HAP-1 (cell line): ENCODE measurements around the gene CACNA2D2.

ENCODE experiments used
- DNase-seq, 2 experiments: peaks; one replicate each; pipeline ENCODE4 v3.0.0-alpha.2; 2016 to 2020; ENCODE audit warnings: low spot score in 2 of 2
- H3K27me3 ChIP-seq: fragments of 250-450 bp; sonication (Bioruptor Pico); 2 replicates; pipeline ENCODE4 v1.5.1; 2020; ENCODE audit warnings: low read depth, mild to moderate bottlenecking, moderate library complexity
- H3K36me3 ChIP-seq: fragments of 250-450 bp; sonication (Bioruptor Pico); replicated peaks from 2 replicates; pipeline ENCODE4 v1.5.1; 2020; ENCODE audit warnings: mild to moderate bottlenecking
- H3K4me1 ChIP-seq: fragments of 250-450 bp; sonication (Bioruptor Pico); 2 replicates; pipeline ENCODE4 v1.5.1; 2020; ENCODE audit warnings: mild to moderate bottlenecking
- H3K4me3 ChIP-seq: fragments of 250-450 bp; sonication (Bioruptor Pico); 2 replicates; pipeline ENCODE4 v1.5.1; 2020; ENCODE audit warnings: mild to moderate bottlenecking, moderate library complexity
- H3K9me3 ChIP-seq: fragments of 250-450 bp; sonication (Bioruptor Pico); 2 replicates; pipeline ENCODE4 v1.5.1; 2020; ENCODE audit warnings: mild to moderate bottlenecking, moderate library complexity
- in situ Hi-C: fragments of 300-500 bp; cut with MboI; formaldehyde crosslinking; loops from 3 replicates; pipeline ENCODE4 v1.14.3; 2020; ENCODE audit warnings: low sequenced_read_pairs, inconsistent platforms, mixed read lengths

Gene CACNA2D2

DNA sequence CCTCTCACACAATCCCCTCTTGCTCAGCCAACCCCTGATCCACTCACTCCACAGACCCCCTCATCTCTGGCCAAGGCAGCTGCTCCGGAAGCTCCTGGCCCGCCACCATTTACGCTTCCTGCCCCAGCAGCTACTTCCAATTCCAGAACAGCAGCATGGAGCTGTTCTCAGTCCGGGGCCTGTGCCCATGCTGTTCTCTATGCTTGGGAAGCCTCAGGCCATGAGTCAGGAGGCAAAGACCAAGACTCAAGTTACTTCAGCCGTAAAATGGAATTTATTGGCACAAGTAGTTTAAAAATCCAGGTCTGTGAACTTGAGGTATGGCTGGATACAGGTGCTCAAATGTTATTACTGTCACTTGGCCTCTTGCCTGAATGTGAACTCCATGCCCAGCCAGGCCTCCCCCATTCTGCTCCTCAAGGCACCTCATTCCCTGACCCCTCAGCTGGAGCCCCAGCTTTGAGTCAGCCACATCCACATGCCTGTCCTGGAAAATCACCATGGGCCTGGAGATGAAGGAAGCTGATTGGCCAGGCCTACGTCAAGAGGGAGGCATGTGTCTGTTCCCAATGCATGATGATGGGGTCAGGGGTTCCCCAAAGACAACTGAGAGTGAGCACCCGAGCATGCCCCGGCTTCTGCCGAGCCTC is 31.4 kb upstream of the CACNA2D2 start:
- in situ Hi-C loops: no loop called here
- no peaks in the 10 kb centered on the region for H3K9me3 ChIP-seq
- no peaks in the 10 kb centered on the region; the same call in 1 of the 2 replicates for H3K4me1 ChIP-seq
- DNase-seq: no peak
- H3K36me3 ChIP-seq: no peaks in the 10 kb centered on the region
- no peak overlapping the region for H3K4me3 ChIP-seq
- no peaks in the 10 kb centered on the region for H3K27me3 ChIP-seq

DNA sequence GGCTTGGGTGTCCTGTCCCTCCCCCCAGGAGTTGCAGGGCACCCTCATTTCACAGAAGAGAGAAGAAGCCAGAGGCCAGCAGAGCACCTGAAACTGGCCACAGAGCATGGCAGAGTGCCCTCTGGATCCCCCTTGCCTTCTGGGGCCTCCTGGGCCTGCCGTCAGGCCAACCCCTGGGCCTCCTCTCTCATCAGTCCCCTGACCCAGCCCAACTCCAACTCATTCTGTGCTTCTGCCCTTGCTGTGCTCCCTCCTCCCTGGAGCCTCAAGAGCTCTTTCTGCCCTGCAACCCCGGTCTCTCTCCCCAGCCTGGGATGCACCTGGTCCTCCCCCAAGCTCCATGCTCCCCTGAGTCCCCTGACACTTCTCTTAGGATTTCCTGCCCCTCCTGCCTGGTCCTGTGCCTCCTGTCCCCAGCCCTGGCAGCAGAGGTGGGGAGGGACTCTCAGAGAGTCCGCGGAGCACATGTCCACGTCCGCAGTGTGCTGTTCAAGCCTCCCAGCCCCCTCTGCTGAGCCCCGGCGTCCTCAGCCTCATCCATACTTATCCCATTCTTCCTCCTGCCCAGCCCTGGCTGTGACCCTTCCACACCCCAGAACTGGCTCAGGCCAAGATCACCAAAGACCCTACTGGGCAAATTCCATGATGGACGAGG is 30.5 kb upstream of the CACNA2D2 start:
- DNase-seq: no peak
- H3K4me3 ChIP-seq: no peak overlapping the region
- H3K9me3 ChIP-seq: no peaks in the 10 kb centered on the region
- no peaks in the 10 kb centered on the region; the same call in 1 of the 2 replicates for H3K4me1 ChIP-seq
- in situ Hi-C loops: no loop called here
- H3K27me3 ChIP-seq: no peaks in the 10 kb centered on the region
- H3K36me3 ChIP-seq: no peaks in the 10 kb centered on the region

DNA sequence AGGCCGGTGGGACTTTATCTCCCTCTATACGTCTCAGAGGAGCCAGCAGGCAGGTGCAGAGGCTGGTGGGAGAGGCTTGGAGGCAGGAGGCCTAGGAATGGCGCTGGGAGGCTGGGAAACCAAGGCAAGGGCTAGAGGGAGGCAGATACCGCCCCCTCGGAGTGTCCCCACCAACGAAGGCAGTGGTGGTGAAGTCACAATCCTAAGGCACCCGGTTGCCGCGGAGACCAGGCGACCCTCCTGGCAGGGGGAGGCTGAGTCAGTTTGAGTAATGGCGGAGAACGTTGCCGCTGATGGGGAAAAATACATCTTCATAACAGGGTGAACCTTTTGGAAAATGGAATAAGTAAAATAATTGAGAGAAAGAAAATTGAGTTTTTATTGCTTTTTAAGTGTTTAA is 29.9 kb upstream of the CACNA2D2 start:
- no peak for DNase-seq
- Histone ChIP-seq H3K36me3 (no peaks in the 10 kb centered on the region), H3K27me3 (no peaks in the 10 kb centered on the region), H3K4me3 (no peak overlapping the region), H3K9me3 (no peaks in the 10 kb centered on the region), H3K4me1 (no peaks in the 10 kb centered on the region)
- in situ Hi-C loops: no loop called here

DNA sequence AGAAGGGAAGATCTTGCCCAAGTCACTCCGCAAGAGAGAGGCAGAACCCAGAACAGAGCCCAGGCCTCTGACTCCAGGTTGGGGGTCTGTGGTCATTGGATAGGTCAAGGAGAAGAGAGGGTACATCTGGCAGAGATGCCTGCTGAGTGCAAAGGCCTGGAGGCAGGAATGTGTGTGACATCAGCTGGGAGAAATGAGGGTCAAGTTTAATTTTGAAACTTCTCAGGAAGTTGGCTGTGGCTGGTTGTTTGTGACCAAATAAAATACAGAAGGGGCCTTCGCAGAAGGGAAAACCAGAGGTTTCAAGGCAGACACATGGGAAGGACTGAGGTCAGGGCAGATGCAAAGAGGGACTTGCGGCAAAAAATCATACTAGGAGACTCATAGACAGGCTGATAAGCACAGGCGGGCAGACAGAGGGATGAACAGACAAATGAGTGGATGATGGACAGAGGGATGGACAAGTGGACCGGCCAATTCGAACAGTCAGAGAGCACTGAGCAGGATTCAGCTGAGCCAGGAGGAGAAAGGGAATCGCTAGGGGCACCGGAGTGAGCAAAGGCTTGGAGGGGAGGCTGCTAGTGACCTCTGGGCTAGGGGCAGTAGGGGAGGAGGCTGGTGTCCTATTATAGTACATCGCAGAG is 28.8 kb upstream of the CACNA2D2 start:
- H3K36me3 ChIP-seq: no peaks in the 10 kb centered on the region
- in situ Hi-C loops: no loop called here
- no peaks in the 10 kb centered on the region for H3K27me3 ChIP-seq
- no peak overlapping the region for H3K4me3 ChIP-seq
- no peaks in the 10 kb centered on the region for H3K4me1 ChIP-seq
- no peak for DNase-seq
- H3K9me3 ChIP-seq: no peaks in the 10 kb centered on the region

DNA sequence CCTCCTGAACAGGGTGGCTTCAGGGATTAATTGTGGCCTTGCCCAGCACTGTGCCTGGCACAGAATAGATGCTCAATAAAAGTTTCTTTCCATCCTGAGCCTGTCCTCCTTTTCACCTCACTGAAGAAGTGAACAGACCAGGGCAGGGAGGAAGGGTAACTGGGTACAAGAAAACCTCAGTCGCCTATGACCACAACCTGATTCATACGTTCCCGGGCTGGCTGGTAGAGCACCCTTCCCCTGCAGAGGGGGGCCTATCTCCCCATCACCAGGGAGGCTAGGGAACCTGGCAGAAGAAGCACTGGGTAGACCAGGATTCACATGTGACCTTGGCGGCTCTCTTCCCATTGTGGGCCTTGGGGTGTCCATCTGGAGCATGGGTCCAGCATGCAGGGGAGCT is 27.8 kb upstream of the CACNA2D2 start:
- no peak for DNase-seq
- in situ Hi-C loops: no loop called here
- H3K4me1 ChIP-seq: no peaks in the 10 kb centered on the region
- H3K36me3 ChIP-seq: no peaks in the 10 kb centered on the region
- H3K9me3 ChIP-seq: no peaks in the 10 kb centered on the region
- no peaks in the 10 kb centered on the region for H3K27me3 ChIP-seq
- no peak overlapping the region for H3K4me3 ChIP-seq

DNA sequence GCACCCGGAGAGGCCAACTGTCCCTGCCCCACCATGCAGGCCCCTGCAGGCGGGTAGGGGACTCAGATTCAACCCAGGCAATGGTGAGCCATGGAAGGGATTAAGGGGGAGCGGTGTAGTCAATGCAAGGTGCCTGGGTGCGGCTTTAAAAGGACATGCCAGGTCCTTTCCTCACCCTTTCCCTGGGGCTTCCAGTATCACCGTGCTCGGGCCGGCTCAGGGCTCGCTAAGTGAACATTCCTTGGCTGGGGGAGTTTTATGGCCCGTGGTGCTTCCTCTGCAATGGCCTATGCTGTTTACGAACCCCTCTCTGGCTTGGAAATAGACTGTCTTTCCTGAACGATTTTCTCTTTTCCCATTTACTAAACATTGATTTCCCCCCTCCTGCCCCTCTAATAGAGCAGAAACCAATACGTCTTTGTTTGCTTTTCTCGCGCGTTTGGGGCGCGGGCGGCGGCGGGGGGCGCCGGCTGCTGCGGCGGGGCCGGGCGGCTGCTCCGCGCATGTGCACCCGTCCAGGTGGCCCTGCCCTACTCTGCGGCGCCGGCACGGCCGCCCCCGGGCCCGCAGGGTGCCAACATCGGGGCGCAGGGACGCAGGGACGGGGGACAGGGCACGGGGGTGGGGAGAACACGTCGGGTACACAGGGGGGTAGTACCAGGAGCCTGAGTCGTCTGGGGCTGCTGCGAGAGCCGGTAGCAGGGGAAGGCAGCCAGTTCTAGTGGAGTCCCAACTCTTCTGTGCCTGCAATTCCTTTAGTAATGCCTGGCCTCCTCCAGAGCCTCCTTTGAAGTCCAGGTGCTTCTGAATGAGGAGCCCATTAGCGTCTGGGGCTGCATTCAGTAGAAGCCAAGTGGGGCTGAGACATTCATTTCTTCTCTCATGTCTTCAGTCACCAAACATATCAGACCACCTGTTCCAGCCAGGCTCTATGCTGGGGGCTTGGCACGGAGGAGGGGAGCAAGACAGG is 26.9 kb upstream of the CACNA2D2 start:
- in situ Hi-C loops: no loop called here
- Histone ChIP-seq H3K27me3 (no peaks in the 10 kb centered on the region), H3K4me1 (no peaks in the 10 kb centered on the region), H3K9me3 (no peaks in the 10 kb centered on the region), H3K36me3 (no peaks in the 10 kb centered on the region), H3K4me3 (no peak overlapping the region)
- no peak for DNase-seq

DNA sequence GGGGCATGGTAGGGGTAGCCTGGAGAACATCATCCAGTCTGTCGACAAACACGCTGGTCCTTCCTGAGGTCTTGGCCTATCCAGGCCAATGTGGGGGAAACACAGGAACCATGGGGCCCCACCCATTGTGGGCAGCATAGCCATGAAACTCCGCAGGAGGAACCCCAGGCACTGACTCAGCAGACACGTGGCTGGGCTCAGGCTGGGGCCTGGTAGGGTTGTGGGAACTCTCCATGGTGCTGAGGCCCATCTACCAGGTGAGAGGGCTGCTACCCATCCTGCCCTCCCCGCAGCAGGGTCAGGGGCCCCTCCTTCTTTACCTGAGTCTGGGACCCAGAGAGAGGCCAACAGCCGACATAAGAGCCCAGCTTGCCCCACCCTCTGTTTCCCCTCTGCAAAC is 22.6 kb upstream of the CACNA2D2 start:
- Histone ChIP-seq H3K4me3 (no peak overlapping the region), H3K36me3 (no peaks in the 10 kb centered on the region), H3K4me1 (peaks cover 28% of the 10 kb centered on the region), H3K27me3 (no peaks in the 10 kb centered on the region), H3K9me3 (no peaks in the 10 kb centered on the region)
- DNase-seq: peak in 1 of 2 experiments; percentile 73
- in situ Hi-C loops: no loop called here

DNA sequence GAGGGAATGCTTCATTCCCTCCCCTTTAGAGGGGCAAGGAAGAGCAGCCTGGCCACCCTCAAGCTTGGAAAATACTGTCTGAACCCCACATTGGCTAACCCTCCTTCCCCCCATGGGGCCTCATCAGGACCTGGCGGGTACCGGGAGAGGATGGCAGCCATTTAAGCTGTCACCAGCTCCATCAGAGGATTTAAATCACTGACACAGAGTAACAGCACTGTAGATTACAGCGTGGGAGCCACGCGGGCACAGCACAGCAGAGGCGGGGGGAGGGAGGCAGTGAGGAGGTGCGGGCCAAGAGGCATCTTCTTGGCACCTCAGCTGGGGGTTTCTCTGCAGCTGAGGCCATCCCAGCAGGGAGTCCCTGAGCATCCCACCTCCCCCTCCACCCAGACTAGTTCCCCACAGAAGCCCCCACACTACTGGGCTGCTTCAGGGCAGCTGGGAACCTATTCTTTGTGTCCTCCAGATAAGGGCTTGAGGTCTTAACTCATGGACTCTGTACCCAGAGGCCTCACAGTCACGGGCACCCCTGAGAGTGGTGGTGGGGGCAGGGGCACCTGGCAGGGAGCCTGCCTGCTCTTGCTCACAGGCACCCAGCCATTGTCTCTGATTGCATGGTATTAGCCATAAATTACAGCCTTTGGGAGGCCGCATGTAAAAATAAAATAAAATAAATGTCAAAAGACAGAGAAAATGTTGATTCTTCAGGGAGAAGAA is 21.9 kb upstream of the CACNA2D2 start:
- Histone ChIP-seq H3K4me1 (peaks cover 32% of the 10 kb centered on the region), H3K27me3 (no peaks in the 10 kb centered on the region), H3K4me3 (no peak overlapping the region), H3K9me3 (no peaks in the 10 kb centered on the region), H3K36me3 (no peaks in the 10 kb centered on the region)
- DNase-seq: no peak
- in situ Hi-C loops: no loop called here

DNA sequence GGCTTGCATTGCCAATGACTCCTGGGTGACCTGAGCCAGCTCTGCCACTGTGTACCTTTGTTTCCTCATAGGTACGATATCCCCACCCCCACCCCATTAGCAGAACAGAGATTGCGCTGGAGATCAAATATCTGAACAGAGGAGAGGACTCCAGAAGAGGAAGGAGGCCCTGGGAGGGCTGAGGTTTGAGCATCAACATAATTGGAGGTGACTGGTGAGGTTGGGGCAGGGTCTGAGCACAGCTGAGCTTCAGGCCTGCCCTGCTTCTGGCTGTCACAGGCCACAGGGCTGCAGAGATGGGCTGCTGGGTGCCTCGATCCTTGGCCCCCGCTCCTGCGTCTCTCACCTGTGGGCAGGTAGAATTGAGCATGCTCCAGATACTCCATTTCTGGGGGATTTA is 21.3 kb upstream of the CACNA2D2 start:
- no peak for DNase-seq

DNA sequence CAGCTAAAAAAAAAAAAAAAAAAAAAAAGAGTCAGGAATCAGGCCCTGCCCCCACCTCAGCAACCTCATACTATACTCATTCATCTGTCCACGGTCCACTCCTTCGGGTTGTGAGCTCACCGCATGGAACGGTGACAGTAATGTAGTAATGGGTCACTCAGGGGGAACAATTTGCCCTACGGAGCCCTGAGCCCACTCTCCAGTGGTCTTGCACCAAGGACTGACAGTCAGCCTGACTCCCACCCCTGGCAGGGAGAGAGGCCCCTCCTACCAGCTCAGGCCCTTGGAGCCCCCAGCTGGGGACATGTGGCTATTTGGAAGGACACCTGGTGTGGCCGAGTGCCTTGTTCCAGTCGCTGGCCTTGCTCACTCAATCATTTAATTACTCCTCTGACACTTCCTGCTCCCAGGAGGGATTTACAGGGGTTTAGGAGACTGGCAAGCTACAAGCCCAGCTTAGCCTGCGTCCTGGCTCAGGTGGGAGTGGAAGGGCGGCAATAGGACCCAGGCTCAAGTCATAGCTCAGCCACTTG is 19.9 kb upstream of the CACNA2D2 start:
- Histone ChIP-seq H3K9me3 (no peaks in the 10 kb centered on the region), H3K4me3 (no peak overlapping the region), H3K36me3 (no peaks in the 10 kb centered on the region), H3K27me3 (no peaks in the 10 kb centered on the region), H3K4me1 (peaks cover 48% of the 10 kb centered on the region)
- no peak for DNase-seq
- in situ Hi-C loops: no loop called here

More for the DNA sequence above, 21.3 kb upstream of the CACNA2D2 start:
- Histone ChIP-seq H3K9me3 (no peaks in the 10 kb centered on the region), H3K36me3 (no peaks in the 10 kb centered on the region), H3K4me1 (peaks cover 34% of the 10 kb centered on the region), H3K4me3 (no peak overlapping the region), H3K27me3 (no peaks in the 10 kb centered on the region)
- in situ Hi-C loops: no loop called here

DNA sequence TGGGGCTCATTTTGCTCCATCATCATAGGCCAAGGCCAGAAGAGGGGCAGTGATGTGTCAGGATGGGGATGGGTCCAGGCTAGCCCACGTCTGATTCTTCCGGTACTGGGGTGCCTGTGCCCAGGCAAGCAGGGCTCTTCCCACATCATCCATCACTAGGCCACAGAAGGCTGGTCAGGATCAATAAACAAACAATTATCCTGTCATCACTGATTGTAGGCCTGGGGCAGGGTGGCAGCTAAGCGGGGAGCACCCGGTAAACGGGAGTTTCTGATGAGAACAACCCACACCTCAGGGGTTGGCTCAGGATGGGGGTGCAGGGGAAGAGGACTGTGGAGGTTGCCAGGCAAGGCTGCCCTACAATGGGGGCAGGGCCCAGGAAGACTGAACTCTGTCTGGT is 18.1 kb upstream of the CACNA2D2 start:
- Histone ChIP-seq H3K36me3 (no peaks in the 10 kb centered on the region), H3K9me3 (no peaks in the 10 kb centered on the region), H3K4me3 (no peak overlapping the region), H3K4me1 (peaks cover 66% of the 10 kb centered on the region), H3K27me3 (no peaks in the 10 kb centered on the region)
- DNase-seq: no peak
- in situ Hi-C loops: no loop called here

DNA sequence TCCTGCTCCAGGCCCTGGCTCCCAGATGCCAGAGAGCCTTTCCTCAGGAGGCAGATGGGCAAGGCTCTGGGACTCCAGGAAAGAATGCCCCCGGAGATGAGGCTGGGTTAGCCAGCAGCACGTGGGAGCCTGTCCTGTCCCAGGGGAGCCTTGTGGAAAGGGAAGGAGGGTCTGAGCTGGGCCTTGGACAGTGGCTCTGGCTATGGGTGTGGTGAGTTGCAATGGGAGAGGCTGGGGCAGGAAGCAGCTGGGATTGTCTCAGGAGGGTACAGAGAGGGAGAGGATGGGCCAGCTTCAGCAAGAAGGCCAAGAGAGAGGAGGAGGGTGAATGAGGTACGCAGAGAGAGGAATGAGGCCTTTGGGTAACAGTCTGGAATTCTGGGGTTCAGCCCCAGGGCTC is 17.4 kb upstream of the CACNA2D2 start:
- in situ Hi-C loops: no loop called here
- Histone ChIP-seq H3K4me1 (peaks cover 73% of the 10 kb centered on the region), H3K36me3 (no peaks in the 10 kb centered on the region), H3K27me3 (no peaks in the 10 kb centered on the region), H3K9me3 (no peaks in the 10 kb centered on the region), H3K4me3 (peak overlapping the region; percentile 13)
- DNase-seq: peak; percentile 70 to 85
